ENCODE measurements around the gene KRTAP9-7.
"Not testable (repeated sequence)": the region's sequence is repeated elsewhere in the genome, so short reads cannot be mapped to it uniquely, and the experiment has no call there.

The KRTAP9-7 gene, protein sequence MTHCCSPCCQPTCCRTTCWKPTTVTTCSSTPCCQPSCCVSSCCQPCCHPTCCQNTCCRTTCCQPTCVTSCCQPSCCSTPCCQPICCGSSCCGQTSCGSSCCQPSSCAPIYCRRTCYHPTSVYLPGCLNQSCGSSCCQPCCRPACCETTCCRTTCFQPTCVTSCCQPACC

DNA sequence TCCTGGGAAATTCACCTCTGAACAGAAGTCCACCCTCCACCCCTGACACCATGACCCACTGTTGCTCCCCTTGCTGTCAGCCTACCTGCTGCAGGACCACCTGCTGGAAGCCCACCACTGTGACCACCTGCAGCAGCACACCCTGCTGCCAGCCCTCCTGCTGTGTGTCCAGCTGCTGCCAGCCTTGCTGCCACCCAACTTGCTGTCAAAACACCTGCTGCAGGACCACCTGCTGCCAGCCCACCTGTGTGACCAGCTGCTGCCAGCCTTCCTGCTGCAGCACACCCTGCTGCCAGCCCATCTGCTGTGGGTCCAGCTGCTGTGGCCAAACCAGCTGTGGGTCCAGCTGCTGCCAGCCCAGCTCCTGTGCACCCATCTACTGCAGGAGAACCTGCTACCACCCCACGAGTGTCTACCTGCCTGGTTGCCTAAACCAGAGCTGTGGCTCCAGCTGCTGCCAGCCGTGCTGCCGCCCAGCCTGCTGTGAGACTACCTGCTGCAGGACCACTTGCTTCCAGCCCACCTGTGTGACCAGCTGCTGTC lies at the start of gene KRTAP9-7:
TSS of gene KRTAP9-7 (plus strand) at position 51 of the 543 bp plus-strand sequence. CDS start at position 51, 0 bp downstream.
- DNase-seq: not testable (repeated sequence)

DNA sequence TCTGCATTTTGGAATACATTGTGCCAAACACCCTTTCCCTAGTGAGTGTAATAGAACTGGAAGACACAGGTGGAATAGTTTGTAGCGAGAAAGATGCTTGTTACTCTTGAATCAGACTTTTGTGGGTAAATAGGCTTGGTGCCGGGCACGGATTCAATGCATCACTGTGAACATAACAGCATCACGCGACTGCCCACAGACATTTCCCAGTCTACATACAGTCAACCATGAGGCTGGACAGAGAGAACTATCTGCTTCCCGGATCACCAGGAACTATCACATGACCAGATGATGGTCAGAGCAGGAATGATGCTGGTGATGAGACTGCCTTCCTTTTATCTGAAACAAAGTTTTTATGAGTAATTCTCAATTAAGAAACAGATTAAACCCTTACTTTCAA lies 49.4 kb upstream of the KRTAP9-7 start:
- no peak for DNase-seq

DNA sequence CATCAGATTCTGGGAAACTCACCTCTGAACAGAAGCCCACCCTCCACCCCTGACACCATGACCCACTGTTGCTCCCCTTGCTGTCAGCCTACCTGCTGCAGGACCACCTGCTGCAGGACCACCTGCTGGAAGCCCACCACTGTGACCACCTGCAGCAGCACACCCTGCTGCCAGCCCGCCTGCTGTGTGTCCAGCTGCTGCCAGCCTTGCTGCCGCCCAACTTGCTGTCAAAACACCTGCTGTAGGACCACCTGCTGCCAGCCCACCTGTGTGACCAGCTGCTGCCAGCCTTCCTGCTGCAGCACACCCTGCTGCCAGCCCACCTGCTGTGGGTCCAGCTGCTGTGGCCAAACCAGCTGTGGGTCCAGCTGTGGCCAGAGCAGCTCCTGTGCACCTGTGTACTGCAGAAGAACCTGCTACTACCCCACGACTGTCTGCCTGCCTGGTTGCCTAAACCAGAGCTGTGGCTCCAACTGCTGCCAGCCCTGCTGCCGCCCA lies 48.9 kb upstream of the KRTAP9-7 start, which contains the start of gene KRTAP9-2:
TSS of gene KRTAP9-2 (plus strand) at position 51 of the 498 bp plus-strand sequence. CDS start at position 58, 7 bp downstream.
- not testable (repeated sequence) for DNase-seq

DNA sequence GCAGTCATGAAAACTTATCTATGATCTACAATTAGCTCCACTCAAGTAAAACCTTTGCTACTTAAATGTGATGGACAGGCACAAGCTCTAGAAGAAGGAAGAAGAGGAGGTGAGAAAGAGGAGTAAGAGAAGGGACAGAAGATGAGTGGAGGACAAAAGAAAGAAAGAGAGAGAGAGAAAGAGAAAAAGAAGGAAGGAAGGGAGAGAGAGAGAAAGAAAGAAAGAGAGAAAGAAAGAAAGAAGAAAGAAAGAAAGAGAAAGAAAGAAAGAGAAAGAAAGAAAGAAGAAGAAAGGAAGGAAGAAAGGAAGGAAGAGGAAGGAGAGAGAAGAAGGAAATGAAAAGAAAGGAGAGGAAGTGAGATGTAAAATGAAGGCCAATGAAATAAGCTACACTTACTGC lies 45.4 kb upstream of the KRTAP9-7 start:
- no peak for DNase-seq

- DNase-seq: no peak
Measured at GRCh38 chr17:41231731-41232130, 43.8 kb upstream of the KRTAP9-7 start.

- DNase-seq: not testable (repeated sequence)
Measured at GRCh38 chr17:41232399-41233105, 42.9 kb upstream of the KRTAP9-7 start, which contains the start of gene KRTAP9-3. Gene KRTAP9-3, plus strand, starts transcription at chr17:41232449. Its CDS starts 53 bp downstream, at chr17:41232502.

DNA sequence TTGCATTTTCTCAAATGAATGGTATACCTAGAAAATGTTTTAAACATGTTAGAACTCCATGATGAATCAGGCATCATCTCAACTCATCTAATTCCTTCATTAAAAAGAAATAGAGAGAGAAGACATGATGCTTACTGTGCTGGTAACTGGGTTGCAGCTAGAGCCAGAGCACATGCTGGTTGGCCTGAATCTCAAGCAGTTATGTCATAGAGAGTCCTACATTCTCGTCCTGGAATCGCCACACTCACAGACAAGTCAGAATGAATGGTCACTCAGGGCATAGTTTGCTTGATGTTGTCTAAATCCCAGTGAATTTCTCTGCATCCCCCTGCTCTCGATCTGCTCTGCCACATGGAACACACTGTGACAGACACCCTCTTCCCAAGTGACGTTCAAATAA lies 38.4 kb upstream of the KRTAP9-7 start:
- DNase-seq: not testable (repeated sequence)

- DNase-seq: not testable (repeated sequence)
Measured at GRCh38 chr17:41237949-41238437, 37.5 kb upstream of the KRTAP9-7 start, which contains the start of gene KRTAP9-8. Gene KRTAP9-8, plus strand, starts transcription at chr17:41237999. Its CDS starts 53 bp downstream, at chr17:41238052.

DNA sequence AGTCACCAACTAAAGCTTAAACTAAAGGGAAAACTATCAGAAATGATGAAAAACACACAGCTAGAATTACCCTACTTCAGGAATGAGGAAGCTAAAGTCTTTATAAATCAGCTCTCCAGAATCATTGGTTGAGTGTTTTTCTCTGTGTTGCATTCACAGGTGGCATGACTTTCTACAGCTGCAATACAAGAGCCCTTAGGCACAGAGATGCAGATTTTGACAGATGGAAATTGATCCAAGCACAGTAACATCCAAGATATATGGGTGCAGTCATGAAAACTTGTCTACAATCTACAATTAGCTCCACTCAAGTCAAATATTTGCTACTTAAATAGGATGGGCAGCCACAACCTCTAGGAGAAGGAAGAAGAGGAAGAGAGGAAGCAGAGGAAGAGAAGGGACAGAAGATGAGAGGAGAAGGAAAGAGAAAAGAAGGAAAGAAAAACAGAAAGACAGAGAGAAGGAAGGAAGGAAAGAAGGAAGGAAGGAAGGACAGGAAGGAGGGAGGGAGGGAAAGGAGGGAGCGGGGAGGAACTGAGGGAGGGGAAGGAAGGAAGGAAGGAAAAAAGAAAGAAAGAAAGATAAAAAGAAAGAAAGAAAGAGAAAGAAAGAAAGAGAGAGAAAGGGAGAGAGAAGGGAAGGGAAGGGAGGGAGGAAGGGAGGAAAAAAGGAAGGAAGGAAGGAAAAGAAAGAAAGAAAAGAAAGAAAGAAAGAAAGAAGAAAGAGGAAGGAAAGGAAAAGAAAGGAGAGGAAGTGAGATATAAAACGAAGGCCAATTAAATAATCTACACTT lies 28.3 kb upstream of the KRTAP9-7 start:
- not testable (repeated sequence) for DNase-seq

DNA sequence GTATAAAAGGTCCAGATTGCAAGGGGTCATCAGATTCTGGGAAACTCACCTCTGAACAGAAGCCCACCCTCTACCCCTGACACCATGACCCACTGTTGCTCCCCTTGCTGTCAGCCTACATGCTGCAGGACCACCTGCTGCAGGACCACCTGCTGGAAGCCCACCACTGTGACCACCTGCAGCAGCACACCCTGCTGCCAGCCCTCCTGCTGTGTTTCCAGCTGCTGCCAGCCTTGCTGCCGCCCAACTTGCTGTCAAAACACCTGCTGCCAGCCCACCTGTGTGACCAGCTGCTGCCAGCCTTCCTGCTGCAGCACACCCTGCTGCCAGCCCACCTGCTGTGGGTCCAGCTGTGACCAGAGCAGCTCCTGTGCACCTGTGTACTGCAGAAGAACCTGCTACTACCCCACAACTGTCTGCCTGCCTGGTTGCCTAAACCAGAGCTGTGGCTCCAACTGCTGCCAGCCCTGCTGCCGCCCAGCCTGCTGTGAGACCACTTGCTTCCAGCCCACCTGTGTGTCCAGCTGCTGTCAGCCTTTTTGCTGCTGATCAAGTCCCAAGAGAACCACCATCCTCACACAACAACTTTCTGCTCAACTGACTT lies 25.8 kb upstream of the KRTAP9-7 start, which contains the start of gene KRTAP9-4:
TSS of gene KRTAP9-4 (plus strand) at position 51 of the 604 bp plus-strand sequence. CDS start at position 85, 34 bp downstream.
- DNase-seq: not testable (repeated sequence)

DNA sequence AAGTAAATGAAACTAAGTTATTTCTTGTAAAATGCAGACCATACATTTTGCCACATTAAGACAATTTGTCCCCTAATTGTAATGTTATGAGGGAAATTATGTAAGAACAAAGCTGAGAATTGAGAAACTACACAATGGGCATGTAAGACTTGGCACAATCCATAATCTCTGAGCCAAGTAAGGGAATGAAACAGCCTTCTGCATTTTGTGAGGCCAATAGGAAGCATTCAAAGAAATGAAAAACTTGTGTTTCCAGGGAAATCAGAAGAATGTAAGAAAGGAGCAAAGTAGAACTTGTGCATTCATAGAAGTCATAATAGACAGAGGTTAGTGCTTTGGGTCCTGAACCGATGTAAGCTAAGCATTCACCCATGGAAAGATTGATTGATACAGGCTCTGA lies 24.2 kb upstream of the KRTAP9-7 start:
- no peak for DNase-seq

DNA sequence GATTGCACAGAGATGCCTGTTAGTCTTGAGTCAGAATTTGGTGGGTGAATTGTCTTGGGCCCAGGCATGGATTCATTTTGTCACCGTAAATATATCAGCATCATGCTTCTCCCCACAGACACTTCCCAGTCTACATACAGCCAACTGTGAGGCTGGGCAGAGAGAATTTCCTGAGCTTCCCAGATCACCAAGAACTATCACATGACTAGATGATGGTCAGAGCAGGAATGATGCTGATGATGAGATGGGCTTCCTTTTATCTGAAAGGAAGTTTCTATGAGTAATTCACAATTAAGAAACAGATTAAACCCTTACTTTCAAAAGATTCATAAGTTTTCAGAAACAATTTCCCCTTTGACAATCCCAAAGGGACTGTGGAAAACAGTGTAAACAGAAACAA lies 20.6 kb upstream of the KRTAP9-7 start:
- DNase-seq: no peak

DNA sequence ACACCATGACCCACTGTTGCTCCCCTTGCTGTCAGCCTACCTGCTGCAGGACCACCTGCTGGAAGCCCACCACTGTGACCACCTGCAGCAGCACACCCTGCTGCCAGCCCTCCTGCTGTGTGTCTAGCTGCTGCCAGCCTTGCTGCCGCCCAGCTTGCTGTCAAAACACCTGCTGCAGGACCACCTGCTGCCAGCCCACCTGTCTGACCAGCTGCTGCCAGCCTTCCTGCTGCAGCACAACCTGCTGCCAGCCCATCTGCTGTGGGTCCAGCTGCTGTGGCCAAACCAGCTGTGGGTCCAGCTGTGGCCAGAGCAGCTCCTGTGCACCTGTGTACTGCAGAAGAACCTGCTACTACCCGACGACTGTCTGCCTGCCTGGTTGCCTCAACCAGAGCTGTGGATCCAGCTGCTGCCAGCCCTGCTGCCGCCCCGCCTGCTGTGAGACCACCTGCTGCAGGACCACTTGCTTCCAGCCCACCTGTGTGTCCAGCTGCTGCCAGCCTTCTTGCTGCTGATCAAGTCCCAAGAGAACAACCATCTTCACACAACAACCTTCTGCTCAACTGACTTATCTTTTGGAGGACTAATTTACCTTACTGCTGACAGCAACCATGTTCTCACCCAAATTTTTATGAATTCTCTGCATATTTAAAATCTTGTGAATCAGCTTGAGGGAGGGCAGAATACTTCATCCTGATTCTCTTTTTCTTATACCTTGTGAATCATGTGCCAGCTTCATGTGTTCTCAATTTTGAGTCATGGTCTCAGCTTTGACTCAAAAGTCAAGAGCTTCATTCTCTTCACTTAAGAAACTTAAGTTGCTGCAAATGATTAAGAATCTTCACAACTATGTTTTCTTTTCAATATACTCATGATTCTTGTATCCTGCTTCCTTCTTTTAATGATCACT lies 19.9 kb upstream of the KRTAP9-7 start, which contains the start of gene KRTAP9-9:
TSS of gene KRTAP9-9 (plus strand) at position 4 of the 910 bp plus-strand sequence.
- DNase-seq: not testable (repeated sequence)

DNA sequence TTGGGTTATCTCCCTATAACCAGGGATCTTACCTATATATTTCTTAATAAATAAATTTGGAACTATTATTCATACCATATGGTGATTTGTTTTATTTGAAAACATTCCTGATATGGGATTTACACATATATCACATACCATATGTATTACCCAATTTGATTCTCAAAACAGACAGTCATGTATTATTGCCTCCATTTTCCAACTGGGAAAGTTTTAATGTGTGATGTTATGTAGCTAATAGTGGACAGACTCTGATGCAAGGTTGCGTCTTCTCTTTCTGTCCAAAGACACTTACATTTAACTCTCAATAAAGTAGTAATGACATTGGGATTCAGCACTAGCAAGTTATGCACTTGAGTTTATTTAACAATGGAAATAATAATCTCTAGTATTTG lies 19.2 kb upstream of the KRTAP9-7 start:
- no peak for DNase-seq

GRCh38 chr17:41258406-41258805 lies 17.1 kb upstream of the KRTAP9-7 start:
- DNase-seq: no peak

GRCh38 chr17:41263212-41263611 lies 12.3 kb upstream of the KRTAP9-7 start:
- DNase-seq: no peak

GRCh38 chr17:41264599-41264998 lies 10.9 kb upstream of the KRTAP9-7 start:
- no peak for DNase-seq

DNA sequence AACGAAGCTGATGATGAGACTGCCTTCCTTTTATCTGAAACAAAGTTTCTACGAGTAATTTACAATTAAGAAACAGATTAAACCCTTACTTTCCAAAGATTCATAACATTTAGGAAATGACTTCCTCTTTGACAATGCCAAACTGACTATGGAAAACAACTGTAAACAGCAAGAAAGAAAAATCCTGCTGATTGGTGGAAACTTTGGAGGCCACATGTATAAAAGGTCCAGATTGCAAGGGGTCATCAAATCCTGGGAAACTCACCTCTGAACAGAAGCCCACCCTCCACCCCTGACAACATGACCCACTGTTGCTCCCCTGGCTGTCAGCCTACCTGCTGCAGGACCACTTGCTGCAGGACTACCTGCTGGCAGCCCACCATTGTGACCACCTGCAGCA lies 10.4 kb upstream of the KRTAP9-7 start, which contains the start of gene KRTAP9-6:
TSS of gene KRTAP9-6 (plus strand) at position 301 of the 400 bp plus-strand sequence. CDS start at position 301, 0 bp downstream.
- no peak for DNase-seq

DNA sequence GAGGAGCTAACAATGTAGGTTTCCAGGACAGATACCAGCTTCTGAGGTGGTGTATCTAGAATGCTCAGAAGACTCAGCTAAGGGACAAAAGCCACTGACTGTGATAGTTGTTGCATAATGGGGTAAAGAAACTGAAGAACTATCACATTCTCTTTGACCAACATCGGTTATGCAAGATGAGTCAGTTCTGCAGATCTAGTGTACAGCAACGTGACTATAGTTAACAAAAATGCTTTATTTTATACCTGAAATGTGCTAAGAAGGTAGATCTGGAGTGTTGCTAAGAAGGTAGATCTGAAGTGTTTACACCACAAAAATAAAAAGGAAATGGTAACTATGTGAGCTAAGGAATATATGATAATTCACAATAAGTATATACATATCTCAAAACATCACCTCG lies 7.8 kb upstream of the KRTAP9-7 start:
- DNase-seq: no peak

GRCh38 chr17:41271323-41271722 lies 4.2 kb upstream of the KRTAP9-7 start:
- DNase-seq: not testable (repeated sequence)

DNA sequence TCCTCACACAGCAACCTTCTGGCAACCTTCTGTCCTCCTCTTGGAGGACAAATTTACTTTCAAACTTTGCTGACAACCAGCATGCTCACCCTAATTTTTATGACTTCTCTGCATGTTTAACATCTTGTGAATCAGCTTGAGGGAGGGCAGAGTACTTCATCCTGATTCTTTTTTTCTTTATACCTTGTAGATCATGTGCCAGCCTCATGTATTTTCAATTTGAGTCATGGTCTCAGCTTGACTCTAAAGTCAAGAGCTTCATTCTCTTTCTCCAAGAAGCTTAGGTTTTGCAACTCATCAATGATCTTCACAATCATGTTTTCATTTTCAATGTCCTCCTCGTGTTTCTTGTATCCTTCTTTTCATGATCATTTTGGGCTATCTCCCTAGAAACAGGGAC lies 3.6 kb upstream of the KRTAP9-7 start:
- DNase-seq: no peak
